COLO829 (cell line): ENCODE measurements around the gene GBX1.

Experiments used
- DNase-seq: peaks from one replicate; pipeline ENCODE4 v3.0.0; 2012; ENCODE audit warnings: low spot score

The GBX1 gene

DNA sequence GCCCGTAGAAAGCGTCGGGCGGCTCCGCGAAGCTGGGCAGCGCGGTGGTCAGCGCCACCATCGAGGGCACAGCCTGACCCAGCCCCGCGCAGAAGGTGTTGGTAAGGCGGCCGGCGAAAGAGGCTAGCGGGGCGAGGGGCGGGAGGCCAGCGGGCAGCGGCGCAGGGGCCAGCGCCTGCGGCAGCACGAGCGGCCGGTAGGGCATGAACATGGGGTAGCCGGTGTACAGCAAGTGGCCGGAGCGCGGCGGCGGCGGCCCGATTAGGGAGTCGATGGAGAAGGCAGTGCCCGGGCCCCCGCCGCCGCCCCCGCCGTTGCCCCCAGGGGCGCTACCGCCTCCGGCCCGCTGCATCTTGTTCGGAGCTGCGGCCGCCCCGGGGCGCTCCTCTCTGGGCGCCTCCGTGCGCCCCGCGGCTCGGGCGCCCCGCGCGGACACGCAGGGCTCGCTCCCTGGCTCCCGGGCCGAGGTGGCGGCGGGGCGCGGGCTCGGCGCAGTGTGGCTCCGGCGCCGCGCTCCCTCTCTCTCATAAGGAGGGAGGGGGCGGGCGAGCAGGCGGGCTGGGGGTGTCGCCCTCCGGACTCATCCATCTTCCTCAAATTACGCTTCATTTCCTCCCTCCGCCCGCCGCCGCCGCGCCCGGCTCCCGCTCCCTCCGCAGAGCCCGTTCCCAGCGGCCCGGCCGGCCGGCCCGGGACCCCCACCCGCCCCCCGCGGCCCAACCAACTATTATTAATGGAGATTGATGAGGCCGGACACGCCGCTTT is at the start of gene GBX1:
TSS of gene GBX1 (minus strand) at position 498 of the 765 bp plus-strand sequence. CDS start at position 352, 146 bp downstream.
- no peak for DNase-seq

DNA sequence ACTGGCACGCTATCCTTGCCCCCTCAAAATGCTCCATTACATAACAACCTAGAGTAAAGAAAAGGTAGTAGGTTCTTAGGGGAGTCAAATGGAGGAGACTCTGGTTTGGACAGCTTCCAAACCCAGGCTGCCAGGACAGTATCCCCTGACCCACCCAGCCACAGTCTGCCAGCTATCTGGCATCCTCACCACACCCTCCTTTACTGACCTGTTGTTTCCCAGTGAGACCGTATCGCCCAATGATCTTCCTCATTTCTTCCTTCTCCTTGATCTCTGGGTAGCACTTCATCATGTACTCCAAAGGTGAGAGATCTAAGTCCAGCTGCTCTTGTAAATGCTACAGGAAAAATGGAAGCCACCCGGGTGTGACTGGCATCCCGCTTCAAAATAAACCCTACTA is 47.9 kb upstream of the GBX1 start:
- DNase-seq, result no peak

DNA sequence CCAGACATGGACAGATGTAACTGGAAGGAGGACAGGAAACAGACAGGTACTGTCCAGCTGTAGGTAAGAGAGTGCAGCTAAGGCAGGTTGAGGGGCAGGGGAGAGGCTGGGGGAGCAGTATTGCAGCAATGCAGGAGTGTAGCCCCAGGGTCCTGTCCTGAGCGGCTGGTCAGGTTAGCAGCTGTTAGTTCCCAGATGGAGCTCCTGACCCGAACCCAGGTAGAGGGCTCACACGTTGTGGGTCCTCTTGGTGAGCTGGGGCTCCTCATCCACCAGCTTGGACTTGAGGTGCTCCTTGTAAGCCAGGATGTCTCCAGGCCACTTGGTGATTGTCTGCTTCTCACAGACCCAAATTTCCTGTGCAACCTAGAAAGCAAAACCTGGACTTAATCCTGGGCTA is 46.3 kb upstream of the GBX1 start:
- no peak for DNase-seq

DNA sequence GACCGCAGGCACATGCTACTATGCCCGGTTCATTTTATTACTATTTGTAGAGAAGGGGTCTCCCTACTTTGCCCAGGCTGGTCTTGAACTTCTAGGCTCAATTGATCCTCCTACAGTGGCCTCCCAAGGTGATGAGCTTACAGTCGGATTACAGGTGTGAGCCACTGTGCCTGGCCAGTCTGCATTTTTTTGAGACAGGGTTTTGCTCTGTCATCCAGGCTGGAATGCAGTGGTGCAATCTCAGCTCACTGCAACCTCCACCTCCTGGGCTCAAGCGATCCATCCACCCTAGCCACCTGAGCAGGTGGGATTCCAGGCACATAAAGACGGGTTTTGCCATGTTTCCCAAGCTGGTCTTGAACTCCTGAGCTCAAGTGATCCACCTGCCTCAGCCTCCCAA is 45.1 kb upstream of the GBX1 start:
- DNase-seq, result no peak

DNA sequence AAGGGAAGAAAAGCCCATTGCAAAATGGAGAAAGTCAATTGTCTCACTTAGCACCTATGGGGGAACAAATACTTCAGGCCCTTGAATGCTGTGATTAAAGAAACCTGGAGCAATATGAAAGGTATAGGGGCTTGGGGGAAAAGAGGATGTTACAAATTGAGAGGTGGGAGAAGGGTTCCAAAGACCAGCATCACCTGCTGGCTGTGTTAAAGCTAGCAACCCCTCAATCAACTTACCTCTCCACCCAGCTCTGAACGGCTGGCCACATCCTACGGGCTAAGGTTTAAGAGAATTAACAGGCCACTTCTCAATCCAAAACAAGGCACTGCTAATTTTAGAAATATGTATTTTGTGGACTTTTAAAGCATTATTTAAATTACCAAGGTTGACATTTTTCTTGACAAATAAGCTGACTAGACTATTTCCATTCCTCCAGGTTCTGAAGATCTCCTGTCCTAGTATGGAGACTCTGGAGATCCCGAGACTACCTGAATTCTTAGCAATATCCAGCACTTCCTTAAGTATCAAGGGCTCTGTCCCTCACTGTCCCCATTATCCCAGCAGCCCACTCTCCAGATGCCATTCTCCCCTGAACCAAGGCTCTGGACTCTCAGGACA is 43.8 kb upstream of the GBX1 start:
- no peak for DNase-seq

DNA sequence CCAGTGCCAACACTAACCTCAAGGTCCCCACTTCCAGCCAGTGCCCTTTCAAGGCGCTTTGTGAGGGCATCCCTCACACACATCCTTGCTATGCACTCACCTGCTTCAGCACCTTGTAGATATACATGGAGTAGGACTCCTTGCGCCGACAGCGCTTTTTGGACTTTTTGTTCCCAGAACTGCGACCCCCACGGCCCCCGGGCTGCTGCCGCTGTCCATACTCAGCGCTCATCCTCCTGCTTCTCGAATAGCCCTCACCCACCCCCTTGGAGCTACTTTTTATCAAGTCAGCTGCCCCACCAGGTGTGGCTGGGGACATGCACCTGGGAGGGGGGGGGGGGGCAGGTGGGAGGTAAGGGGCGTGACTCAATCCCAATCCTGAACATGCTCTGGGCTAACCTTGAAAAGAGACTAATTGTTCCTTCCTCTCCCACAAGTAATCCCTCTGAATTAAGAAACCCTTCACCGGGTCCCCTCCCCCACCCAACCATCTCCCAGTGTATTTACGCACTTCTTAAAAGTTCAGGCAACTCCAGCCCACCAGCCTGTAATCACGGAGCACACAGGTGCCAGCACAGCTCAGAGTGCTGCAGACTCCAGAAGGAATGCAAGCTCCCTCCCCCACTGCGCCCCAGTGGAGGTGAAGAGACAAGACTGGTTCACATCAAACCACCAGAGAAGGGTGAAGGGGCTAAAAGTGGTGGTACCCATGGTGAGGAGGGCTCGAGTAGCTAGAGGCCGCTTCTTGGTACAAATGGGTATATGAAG is 42.8 kb upstream of the GBX1 start, which contains the start of gene H2BK1:
TSS of gene H2BK1 (minus strand) at position 402 of the 768 bp plus-strand sequence. CDS start at position 232, 170 bp downstream.
- DNase-seq, result no peak

DNA sequence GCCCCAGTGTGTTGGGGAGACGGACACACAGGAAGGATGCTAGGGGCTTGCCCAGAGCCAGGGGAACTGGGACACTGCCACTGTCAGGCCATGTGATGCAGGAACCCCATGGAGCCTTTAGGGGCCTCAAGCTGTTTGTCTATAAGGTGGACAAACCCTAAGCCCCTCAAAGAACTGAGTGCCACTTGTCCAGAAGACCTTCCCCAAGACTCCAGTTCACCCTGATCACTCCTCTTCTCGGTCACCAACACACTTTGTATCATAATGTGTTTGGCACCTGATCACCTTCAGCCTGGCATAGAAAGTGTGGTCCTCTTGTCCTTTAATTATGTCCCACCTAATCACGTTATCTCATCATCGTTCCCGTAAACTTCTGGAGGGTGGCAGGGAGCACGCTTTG is 42.1 kb upstream of the GBX1 start:
- no peak for DNase-seq

DNA sequence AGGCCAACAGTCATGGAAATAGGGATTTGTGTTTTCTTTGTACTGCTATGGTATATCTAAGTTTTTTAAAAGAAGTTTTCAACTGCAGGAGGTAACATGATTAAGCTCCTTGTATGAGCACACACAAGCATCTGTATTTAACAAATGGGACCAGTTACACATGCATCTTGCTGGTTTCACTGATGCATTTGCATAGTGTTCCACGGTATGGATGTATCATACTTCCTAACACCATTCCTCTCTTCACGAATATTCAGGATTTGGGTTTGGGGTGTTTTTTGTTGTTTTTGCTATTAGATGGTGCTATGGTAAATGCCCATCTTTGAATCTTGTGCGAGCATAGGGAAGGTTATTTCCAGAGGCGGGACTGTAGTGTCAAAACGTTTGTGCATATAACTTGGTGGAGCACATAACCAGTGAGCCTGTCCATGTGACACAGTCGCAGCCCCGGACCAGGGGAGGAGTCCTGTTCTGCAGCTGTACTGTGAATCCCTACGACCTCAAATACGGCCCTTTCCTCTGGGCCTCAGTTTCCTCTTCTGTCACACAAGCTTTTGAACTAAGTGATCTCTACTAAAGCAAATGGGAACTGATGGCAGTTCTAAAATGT is 40.9 kb upstream of the GBX1 start:
- no peak for DNase-seq

DNA sequence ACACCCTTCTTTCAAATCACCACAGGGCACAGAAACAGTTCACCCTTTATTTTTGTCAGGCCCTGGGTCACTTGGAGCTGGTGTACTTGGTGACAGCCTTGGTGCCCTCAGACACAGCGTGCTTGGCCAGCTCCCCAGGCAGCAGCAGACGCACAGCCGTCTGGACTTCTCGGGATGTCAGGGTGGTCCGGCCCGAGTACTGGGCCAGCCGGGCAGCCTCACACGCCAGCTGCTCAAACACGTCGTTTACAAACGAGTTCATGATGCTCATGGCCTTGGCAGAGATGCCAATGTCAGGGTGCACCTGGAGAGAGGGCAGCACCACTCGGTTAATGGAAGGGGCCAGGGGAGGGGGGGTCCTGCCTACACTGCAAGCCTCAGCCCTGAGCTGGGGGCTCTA is 40.3 kb upstream of the GBX1 start:
- no peak for DNase-seq

DNA sequence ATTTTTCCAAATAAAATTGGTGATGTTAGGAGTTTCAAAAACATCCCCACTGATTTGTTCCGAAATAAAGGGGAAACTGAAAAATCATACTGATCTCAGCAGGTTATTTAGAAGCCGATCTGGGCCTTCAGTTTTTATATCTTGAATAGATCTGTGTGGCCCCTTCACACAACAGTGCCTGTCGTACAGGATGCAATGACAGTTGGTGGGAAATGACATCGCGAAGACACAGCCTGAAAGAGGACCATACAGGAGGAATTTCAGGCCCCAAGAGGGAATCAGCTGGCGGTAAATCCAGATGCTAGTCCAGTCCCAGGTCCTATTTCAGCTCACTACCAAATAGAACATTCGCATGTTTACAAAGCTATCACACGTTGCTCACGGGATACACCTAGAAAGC is 39.8 kb upstream of the GBX1 start:
- no peak for DNase-seq

DNA sequence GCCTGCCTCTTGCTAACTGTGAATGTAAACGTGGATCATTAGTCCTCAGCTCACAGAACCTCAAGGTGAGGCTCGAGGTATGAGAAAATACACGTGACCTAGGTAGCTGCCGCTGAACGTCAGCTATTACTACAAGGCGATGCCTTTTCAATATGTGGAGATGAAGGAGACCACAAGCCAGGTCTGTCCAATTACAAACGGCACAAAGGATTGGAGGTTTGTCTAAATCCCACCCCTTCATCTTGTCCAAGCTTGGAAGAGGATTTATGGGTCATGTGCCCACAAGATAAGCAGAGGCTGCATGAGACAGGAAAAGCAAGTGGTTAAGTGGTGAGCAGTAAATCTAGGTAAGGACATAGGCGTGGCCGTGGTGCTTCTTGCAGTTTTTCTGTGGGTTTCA is 39.4 kb upstream of the GBX1 start:
- DNase-seq, result no peak

DNA sequence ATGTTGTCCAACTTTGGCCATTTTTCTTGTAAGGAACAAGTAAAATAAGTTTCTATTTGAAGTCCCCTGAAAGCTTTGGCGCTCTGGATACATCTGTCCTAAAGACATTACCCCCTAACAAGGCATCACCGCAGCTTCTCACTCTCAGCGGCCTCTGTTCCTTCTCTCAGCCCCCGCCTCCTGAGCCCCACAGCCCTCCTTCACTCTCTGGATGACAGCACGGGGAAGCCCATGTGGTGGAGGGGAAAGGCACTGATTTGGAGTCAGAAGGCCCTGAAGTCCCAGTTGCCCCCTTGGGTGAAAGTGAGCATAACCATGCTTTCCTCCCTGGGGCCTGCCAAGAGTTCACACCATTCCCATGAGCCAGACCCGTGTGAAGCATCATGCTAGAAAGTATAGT is 38.2 kb upstream of the GBX1 start:
- DNase-seq, result no peak

DNA sequence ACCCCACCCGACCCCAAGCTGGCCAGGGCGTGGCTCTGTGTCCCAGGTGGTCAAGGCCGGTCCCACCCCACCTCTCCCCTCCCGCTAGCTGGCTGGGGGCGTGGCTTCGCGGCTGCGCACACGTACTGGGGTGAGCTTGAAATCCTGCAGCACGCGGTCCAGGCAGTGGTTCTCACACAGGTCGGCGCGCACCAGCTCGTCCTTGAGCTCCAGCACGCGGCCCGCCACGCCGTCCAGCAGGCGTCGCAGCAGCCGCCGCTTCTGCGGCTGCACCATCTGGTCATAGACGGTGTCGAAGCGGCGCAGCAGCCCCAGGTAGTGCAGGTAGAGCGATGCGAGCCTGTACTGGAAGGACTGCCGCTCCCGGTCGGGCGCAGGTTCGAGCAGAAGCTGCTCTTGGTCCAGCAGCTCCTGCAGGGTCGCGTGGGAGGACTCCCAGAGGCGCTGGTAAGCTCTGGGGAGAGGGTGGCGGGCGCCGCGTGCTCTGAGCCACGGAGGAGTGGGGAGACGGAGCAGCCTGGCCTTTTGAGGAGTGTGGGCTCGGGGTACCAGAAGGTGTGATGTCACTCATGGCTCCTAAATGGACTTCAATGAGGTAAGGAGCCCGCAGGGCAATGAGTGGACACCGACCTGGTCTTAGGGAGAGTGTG is 37.0 kb upstream of the GBX1 start:
- no peak for DNase-seq

DNA sequence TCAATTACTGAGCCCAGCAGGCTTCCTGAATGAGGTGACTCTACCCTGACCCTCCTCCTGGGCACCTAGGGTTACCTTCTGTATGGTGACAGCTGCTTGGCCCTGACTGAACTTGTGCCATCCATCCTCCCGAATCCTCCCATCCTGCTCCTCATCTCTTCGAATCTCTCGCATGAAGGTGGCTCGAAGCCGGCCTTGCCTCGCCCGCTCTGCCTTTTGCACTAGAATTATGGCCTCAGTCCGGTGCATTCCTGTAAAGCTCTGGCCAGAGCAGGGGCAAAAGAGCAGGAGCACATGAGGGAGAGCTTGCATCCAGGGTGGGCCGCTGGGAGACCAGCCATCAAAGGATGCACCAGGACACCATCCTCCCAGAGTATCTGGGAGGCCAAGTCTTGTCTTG is 35.3 kb upstream of the GBX1 start:
- DNase-seq, result no peak

DNA sequence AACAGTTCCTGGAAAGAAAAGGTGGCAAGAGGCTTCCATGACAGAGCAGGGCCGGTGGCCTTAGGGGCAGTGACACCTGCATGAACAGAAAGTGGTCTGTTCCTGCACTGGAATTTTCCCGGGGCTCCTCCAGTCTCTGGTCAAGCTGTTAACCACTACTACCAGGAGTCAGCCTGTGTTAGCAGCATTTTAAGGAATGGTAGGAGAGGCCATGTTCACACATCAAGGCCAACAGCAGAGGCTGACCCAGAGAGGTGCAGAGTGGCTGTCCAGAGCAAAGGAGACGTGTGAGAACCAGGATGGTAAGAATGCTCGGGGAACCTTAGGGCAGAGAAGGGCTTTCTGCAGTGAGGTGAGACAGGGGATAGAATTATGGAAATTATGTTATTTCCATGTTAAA is 34.3 kb upstream of the GBX1 start:
- no peak for DNase-seq

DNA sequence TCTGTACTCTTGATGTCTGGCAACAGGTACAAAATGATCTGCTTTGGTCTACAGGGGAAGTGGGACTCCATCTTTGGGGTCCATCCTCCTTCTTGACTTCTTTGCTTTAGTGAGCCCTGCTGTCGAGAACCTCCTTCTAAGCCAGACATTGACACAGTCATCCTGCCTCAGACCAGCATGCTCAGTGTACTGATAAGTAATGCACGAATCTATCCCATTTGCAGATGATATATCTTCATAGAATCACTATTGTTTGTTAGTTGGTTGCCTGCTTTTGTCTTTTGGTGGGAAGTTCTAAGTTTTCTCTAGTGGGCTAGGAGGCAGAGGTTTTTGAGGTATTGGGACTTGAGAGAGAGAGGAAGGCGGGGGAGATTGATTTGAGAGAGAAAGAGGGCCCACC is 33.9 kb upstream of the GBX1 start:
- no peak for DNase-seq

DNA sequence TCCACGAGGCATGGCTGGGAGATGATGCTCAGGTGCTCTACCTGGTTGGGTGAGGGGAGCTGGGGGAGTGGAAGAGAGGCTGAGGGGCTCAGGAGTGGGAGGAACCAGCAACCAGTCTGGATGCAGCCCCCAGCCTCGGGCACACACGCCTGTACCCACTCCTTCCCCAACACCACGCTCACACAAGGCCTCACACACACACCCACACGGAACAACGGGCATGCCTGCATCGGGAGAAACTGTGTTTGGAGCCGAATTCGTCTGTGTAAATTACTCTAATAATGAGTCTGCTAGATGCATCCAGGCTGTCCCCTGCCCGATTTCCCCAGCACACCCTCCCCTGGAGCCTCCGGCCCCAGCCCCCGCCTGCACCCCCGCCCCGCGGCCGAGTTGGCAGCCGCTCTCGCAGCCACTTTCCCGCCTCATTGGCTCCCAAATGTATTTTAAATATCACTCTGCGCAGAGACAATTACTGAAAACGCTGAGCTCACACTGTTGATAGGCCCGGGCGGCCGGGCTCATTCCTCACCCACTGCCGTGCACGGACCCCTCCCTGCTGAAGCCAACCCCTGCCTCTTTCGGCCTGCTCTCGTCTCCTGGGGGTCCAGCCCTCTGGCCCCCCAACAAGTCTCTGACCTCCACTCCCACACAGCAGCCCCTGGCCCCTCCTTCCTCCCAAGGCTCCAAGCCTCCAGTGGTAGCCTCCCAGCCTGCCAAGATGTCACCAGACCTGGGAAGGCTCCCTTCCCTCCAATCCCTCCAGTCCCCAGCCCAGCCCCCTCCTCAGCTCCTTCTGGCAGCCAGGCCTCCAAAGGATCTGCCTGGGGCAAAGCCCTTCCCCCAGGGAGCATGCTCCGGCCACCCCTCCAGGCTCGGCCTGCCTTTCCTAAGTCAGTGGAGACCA is 31.7 kb upstream of the GBX1 start:
- DNase-seq, result no peak

DNA sequence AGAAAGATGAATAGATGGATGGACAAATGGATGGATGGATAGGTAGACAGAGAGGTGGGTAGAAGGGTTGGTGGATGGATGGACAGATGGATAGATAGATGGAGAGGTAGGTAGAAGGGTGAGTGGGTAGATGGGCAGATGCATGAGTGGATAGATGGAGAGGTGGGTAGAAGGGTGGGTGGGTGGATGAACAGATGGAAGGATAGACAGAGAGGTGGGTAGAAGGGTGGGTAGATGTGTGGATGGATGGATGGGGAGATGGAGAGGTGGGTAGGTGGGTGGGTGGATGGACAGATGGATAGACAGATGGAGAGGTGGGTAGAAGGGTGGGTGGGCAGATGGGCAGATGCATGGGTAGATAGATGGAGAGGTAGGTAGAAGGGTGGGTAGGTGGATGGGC is 30.4 kb upstream of the GBX1 start:
- no peak for DNase-seq

DNA sequence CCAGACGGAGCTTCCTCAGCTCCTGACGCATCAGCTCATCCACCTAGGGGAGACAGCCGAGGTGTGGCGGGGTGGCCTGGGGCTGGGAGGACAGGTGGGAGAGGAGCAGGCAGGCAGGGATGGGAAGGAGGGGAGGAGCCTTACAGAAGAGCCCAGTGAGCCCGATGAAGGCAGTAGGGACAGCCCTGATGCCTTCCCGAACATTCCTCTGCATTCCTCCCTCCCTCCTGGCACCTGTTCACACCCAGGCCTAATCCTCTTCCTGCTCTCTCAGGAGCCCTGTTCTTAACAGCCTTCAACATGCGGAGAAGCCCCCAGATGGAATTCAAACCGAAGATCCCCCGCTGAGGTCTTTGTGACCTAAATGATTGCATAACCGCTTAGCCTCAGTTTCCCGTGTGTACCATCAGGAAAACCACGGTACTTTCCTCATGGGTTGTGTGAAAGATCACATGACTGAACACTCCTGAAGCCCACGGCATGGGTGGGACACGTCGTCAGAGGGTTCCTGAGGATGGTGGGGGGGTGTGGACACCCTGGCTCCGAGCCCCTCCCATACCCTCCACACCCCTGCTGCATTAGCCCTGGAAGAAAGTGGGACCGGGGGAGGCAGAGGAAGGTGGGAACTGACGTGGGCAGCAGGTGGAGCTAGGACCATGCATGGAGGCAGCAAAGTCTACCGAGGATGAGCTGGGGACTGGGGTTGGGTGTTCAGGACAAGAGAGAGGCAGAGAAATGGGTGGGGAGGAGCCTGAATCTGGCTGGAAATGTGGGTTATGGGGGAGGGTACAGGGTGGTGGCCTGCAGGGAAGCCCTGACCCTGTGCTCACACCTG is 28.3 kb upstream of the GBX1 start:
- DNase-seq, result no peak

DNA sequence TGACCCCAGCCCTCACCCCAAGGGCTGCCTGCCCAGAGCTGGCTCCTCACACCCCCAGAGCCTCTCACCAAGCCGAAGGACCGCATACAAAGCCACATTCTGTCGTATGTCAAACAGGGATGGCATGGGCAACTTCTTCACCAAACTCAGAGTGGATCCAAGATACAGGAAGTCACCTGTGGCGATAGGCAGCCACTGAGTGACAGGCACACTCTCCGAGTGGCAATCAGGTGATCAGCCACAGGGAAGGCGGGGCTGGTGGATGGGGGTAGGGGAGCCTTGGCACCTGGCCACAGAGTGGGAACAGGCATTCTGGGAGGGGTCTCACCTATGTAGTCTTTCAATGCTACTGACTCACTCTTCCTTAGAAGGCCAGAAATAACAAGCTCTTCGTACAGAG is 26.7 kb upstream of the GBX1 start:
- no peak for DNase-seq
